HG02588 (cell line): Measurements from ENCODE around the gene NELFB.
"Not testable (repeated sequence)": the region's sequence is repeated elsewhere in the genome, so short reads cannot be mapped to it uniquely, and the experiment has no call there.

Experiments
- ATAC-seq: cut with Tn5 transposase; IDR thresholded peaks from one replicate; pipeline ENCODE4 v1.9.1; 2021; ENCODE audit warnings: mild to moderate bottlenecking, moderate library complexity; ENCODE audit not compliant: unreplicated experiment

Gene NELFB

DNA sequence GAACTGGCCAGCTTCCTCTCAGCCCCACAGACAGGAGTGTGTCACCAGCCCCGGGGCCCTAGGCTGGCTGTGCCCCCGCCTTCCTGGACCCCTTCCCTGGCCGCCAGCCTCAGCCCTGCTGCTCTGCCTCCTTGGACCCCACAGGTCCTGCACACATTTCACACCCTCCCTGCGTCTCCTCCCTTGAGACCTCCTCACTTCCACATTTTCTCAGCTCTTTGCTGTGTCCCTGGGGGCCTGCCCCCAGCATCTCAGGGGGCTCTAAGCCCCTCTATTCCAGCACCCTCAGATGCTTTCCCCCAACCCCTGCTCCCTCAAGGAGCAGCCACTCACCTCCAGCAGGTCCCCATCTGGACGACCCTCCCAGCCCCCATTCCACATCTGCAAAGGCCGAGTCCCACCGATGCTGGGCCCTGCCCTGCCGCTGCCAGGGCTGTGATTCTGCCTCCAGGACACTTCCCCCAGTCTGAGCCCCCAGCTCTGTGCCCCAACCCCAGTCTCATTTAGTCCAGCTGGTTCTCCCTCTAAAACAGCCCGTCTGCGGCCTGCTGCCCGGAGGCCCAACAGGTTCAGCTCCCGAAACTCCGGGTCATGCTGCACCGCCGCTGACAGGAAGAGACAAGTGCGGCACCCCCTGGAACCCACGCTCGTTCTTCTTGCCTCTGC is 20.2 kb upstream of the NELFB start:
- no peak for ATAC-seq

DNA sequence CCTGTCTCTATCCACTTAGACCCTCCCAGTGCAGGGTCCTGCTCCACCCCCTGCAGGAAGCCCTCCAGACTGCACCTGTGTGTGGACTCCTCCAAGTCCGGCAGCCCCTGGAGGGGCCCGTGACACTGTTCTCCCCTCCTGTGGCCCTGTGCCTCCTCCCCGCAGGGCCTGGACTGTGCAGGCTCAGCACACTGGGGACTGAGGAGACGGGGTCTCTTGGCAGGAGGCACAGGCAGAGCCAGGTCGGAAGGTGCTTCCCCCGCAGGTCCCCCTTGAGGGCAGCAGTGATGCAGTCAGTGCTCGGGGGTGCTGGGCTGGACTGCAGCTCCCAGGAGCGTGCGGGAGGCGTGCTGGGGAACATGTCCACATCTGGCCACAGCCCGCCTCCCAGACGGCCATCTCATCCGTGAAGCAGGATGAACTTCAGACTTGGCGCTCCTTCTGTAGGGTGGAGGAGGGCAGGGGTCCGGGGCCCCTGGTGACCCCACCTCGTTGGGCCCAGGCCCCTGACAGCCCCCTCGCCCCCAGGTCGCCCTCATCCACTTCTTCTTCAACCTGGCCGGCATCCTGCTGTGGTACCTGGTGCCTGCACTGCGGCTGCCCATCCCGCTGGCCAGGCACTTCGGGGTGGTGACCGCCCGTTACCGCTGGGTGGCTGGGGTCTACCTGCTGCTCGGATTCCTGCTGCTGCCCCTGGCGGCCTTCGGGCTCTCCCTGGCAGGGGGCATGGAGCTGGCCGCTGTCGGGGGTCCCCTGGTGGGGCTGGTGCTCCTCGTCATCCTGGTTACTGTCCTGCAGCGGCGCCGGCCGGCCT is 19.5 kb upstream of the NELFB start:
- no peak for ATAC-seq

DNA sequence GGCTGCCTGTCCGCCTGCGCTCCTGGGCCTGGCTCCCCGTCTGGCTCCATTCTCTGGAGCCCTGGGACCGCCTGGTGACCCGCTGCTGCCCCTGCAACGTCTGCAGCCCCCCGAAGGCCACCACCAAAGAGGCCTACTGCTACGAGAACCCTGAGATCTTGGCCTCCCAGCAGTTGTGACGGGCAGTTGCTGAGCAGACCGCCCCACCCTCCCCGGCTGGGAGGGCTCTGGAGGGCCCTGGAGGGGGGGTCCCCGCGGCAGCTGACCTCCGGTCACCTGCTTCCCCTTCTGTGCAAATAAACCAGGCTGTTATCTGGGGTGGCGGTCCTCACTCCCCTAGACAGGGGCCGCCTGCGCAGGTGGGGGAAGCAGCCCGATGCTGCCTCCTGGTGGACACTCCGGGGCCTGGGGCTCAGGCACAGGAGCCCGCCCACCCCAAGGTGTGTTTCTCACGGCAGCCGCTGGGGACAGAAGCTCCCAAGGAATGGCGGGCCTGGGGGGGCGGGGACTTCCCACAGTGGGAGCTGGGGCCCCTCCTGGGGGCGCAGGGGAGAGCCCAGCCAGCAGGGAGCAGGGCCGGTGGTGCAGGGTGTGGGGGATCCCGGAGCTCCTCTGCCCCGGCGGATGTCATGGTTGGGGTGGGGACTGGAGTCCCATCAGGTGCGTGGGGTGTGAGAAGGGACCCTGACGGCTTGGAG is 18.7 kb upstream of the NELFB start:
- ATAC-seq = no peak

DNA sequence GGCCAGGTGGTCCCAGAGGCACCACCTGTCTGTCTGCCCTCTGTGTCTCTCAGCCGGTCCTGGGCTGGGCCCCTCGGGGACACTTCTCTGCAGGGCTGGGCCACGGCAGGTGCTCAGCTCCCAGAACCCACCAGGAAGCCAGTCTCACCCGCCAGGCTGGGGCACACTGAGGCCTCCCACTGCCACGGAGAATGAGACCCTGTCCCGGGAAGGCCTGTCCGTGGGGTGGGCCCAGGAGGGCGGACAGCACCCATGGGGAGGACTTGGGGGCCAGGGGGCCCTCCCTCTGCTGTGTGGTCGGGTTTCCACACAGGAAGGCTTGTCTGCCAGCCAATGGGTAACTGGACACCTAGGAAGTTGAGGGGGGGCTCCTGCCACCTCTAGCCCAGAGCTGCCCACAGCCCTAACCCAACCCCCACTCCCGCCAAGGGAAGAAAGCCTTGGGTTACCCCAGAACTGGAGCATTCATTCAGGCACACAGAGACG is 18.1 kb upstream of the NELFB start:
- ATAC-seq = no peak

DNA sequence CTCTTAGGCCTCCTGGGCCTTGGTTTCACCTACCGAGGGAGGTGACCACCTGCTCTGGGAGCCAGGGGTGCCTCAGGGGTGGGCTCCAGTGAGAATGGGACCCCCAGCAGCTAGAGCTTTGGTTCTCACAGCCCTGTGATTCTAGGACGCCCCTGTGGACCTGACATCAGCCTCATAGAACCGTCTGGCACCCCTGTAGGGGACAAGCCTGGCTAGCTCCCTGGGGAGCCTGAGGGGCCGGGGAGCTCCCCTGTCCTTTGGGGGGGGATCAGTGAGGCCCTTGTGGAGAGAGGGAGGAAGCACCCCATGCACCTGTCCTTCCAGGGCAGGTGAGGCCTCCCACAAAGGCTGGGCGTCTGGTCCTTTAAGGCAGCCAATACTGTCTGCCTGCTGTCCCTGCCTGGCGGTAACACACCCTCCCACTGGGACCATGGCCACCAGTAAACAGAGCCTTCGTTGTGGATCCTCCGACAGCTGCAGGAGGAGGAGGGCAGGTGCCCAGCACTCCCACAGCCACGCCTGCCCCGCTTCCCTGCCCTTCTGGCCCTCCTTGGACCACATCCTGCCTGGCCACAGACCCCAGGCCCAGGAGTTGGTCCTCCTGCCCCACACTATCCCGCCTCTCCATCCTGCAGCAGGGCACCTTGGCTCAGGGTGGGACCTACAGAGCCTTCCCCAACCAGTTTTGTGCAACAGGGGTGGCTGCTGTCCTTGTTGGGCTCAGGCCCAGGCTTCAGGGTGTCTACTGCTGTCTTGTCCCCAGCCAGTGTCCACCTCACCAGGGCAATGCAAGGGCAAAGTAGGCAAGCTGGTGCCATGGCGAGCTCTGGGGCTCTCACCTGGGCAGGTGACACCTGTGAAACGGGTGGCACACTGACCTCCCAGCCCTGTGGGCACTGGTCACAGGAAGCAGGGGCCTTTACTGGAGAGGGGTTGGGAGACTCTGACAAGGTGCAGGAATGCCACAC is 17.1 kb upstream of the NELFB start:
- no peak for ATAC-seq

DNA sequence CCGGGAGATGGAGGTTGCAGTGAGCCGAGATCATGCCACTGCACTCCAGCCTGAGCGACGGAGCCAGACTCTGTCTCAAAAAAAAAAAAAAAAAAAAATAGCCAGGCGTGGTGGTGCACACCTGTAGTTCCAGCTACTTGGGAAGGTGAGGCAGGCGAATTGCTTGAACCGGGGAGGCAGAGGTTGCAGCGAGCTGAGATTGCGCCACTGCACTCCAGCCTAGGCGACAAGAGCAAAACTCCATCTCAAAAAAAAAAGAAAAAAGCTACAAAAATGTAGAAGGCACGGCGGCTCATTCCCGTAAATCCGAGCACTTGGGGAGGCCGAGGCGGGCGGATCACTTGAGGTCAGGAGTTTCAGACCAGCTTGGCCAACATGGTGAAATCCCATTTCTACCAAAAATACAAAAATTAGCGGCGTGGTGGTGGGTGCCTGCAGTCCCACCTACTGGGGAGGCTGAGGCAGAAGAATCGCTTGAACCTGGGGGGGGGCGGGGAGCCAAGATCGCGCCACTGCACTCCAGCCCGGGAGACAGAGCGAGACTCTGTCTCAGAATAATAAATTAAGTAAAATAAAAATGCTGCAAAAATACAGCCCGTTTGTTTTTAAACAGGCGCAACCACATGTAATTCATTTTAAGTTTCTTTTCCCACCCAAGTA is 15.5 kb upstream of the NELFB start:
- ATAC-seq = not testable (repeated sequence)

DNA sequence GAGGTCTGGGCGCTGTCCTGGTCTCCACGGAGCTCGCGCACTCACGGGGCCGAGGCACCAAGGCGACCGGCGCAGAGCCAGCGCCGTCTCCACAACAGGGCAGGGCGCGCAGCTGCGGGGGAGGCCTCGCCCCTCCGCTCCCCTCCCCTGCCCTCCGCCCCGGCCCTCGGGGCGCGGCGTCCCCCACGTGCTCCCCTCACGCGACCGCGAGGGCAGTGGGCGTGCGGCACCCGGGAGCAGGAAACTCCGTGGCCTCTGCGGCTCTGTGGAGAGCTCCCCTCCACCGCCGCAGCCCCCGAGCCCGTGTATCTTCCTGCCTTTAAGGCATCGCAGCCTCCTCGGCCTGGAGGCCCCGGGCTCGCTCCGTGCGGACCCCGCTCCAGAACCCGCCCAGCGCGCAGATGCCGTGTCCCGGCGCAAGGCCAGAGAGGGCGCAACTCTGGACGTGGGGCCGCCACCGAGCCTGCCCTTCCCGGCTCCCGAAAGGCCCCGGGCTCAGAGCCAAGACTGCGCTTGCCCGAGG is 14.7 kb upstream of the NELFB start:
- peak; percentile 22 for ATAC-seq

DNA sequence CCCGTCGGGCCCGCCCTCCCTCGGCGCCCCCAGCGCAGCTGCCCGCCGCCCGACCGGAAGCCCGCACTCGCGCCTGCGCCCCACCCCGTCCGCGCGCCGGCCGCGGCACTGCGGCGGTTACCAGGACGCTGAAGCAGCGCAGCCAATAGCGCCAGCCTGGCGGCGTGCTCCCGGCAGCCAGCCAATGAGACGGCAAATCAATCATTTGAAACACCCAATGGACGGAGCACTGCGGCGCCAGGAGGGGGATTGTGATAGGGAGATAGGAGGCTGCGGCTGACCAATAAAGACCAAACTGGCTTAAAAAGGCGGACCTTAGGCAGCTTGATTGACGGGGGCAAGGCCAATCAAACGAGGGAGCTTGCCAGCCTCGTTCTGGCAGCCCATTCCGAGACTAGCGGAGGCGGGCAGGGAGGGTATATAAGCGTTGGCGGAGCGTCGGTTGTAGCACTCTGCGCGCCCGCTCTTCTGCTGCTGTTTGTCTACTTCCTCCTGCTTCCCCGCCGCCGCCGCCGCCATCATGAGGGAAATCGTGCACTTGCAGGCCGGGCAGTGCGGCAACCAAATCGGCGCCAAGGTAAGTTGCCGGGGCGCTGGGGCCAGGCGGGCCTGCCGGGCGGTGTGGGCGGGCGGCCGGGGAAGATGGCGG is 14.2 kb upstream of the NELFB start, which contains the start of gene TUBB4B:
TSS of gene TUBB4B (plus strand) at position 447 of the 649 bp plus-strand sequence. CDS start at position 521, 74 bp downstream.
- ATAC-seq = peak; percentile 67

DNA sequence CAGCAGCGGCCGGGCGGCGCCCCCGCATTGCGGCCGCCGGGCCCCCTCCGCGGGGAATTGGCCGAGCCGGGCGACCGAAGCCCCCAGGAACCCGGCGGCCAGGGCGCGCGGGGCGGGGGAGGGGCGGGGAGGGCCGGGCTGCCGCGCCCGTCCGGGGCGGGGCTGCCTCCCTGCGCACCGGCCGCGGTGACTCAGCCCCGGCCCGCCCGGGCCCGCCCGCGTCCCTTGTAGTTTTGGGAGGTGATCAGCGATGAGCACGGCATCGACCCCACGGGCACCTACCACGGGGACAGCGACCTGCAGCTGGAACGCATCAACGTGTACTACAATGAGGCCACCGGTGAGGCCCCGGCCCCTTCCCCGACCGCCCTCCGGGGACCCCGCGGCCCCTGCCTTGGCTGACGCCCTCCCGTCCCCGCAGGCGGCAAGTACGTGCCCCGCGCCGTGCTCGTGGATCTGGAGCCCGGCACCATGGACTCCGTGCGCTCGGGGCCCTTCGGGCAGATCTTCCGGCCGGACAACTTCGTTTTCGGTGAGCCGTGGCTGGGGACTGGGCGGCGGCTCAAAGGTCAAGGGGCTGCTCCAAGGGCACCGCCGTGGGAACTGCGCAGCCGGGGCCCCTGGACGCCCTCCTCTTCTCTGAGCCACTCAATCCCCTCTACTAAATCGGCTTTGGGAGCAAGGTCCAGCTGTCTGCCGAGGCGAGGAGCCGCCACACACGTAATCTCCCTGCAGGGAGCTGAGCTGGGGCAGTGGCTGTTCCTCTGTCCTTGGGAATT is 13.4 kb upstream of the NELFB start:
- ATAC-seq = no peak

DNA sequence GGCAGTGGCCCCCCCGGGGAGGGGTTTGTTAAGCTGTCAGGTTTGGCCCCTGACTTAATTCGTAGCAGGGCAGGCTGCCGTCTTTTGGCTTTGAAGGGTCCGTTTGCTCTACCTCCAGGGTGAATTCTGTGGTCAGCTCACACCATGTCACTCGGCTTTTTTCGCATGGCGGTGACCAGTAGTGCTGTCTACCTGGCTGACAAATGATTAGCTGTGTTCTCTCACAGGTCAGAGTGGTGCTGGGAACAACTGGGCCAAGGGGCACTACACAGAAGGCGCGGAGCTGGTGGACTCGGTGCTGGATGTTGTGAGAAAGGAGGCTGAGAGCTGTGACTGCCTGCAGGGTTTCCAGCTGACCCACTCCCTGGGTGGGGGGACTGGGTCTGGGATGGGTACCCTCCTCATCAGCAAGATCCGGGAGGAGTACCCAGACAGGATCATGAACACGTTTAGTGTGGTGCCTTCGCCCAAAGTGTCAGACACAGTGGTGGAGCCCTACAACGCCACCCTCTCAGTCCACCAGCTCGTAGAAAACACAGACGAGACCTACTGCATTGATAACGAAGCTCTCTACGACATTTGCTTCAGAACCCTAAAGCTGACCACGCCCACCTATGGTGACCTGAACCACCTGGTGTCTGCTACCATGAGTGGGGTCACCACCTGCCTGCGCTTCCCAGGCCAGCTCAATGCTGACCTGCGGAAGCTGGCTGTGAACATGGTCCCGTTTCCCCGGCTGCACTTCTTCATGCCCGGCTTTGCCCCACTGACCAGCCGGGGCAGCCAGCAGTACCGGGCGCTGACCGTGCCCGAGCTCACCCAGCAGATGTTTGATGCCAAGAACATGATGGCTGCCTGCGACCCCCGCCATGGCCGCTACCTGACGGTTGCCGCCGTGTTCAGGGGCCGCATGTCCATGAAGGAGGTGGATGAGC is 12.6 kb upstream of the NELFB start:
- ATAC-seq = no peak

DNA sequence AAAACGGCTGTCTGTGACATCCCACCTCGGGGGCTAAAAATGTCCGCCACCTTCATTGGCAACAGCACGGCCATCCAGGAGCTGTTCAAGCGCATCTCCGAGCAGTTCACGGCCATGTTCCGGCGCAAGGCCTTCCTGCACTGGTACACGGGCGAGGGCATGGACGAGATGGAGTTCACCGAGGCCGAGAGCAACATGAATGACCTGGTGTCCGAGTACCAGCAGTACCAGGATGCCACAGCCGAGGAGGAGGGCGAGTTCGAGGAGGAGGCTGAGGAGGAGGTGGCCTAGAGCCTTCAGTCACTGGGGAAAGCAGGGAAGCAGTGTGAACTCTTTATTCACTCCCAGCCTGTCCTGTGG is 11.9 kb upstream of the NELFB start:
- ATAC-seq = not testable (repeated sequence)

DNA sequence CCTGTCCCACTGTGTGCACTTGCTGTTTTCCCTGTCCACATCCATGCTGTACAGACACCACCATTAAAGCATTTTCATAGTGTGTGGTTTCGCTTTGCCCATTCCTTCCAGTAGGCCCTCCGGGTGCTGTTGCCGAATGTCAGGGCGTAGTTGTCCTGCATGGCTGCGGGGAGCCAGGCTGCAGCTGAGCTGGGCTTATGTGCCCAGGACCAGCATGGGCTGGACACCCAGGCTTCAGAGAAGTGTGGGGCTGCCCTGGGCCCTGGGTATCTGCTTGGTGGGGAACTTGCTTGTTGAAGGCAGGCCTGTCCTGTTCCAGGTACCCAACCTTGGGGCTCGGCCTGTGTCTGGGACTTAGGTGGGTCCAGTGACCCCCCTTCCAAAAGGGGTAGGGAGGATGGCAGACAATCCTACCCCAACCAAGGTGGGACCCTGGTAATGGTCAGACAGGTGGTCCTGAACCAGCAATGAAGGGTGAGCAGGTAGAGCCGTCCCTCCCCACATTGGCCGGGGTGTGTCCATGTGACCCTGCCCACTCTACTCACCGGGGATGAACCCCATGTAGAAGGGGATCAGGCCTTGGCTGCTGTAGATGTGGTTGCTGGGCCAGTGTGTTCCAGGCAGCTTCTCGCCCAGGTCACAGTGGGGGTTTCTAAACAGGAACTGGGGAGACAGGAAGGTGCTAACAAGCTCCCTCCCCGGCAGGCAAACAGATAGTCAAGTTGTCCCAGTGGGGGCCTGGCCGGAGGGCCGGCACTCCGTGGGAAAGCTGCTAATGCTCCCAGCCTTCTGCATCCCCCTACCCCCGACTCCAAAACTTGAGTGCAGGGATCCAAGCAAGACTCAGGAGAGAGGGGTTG is 11.3 kb upstream of the NELFB start:
- ATAC-seq = no peak

DNA sequence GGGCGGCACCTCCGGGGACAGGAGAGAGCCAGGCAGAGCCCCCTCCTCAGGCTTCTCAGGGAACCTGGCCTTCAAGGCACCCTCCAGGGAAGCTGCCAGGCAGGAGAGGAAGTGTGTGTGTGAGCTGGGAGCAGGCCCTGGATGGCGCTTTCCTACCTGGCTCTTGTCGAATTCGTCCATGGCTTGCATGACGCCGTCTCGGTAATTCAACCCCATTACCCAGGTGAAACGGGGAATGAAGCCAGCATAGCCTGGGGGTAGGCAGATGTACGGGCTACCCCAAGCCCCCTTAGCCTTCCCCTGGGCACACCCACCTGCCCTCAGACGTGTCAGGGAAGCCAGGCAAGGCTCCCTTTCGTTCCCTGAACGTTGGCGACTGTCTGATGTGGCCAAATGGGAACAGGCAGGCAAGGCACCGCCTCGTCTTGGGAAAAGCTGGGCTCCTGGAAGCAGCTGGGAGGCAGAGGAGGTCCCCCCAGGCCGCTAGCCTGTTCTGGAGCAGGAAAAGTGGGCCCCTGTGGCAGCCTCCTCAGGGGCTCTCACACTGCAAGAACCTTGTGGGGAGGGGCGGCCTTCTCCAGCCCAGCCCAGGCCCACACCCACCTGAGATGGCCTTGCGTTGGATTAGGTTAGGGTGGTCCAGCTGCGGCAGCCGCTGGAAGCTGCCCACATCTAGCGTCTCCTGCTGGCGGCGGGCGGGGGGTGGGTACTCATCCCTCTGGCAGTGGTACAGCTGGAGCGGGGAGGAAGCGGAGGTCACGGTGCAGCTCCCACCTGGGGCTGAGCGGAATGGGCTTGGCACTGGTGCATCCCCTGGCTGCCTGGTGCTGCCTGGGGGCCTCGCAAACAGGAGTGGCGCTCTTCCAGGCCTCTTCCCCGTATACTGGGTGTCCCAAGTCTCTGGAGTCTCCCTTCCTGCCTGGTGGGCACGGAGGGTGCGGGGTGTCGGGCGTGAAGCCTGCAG is 10.4 kb upstream of the NELFB start:
- no peak for ATAC-seq

DNA sequence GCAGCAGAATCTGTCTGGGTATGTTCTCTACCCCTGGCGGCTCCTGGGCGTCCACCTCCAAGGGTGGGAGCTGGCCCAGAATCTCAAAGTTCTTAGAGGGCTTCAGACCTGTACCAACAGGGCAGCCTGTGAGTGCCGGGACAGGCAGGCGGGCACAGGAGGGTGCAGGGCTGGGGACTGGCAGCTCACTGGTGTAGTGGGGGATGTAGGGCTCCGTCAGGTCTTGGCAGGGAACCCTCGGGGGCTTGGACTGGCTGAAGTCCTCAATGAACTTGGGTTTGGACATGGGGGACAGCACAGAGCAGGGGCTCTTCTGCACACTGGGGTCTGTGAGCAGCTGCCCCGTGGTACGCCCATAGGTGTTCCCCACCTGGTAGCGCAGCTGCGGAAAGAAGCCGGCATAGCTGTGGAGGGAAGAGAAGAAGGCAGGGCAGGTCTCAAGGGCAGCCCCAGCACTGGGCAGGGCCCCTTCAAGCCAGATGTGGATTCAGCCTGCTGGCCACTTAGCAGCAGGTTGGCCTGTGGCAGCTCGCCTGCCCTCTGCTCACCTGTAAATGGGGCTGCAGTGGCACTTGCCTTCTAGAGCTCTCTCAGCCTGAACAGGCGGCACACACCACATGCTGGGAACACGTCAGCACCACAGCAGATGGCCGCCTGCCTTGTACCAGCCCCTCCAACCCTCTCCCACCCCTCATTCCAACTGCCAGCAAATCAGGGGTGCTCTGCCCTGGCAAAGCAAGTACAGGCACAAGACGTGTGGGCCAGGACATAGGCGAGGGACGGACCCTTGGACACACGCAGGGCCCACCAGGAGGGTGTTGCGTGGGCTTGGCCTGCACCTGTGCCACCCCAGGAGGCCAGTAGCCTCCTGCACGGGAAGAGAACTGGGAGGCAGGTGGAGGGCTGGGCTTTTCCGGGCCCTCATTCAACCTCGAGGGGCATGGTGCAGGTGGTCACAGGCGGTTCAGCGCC is 9.4 kb upstream of the NELFB start:
- no peak for ATAC-seq
